ENCODE data around the gene SORBS2.

DNA sequence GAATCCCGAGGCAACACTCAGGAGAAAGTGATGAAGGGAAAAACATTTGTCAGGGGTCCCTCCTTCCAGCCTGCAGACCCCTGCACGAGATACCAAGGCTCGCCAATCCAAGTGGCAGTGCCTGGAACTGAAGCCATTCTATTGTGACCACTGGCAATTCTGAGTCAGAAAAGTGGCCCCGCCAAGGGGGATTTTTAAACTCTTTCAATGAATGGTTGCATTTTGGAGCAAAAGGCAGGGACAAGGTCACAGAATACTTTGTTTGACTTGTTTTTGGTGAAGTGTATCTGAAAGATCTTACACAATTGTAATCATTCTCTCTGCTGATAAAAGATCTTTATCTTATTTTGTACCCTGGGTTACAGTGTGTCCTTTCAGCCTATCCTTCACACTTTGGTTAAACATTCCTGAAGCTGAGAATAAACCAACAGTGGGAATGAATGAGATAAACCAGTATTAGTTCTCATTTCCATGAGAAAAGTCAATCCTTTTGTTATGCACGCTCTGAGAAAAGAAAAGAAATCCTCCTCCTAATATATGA is 160.8 kb downstream of the SORBS2 start:
- TF ChIP-seq, protein P1, sequence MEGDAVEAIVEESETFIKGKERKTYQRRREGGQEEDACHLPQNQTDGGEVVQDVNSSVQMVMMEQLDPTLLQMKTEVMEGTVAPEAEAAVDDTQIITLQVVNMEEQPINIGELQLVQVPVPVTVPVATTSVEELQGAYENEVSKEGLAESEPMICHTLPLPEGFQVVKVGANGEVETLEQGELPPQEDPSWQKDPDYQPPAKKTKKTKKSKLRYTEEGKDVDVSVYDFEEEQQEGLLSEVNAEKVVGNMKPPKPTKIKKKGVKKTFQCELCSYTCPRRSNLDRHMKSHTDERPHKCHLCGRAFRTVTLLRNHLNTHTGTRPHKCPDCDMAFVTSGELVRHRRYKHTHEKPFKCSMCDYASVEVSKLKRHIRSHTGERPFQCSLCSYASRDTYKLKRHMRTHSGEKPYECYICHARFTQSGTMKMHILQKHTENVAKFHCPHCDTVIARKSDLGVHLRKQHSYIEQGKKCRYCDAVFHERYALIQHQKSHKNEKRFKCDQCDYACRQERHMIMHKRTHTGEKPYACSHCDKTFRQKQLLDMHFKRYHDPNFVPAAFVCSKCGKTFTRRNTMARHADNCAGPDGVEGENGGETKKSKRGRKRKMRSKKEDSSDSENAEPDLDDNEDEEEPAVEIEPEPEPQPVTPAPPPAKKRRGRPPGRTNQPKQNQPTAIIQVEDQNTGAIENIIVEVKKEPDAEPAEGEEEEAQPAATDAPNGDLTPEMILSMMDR (IDR thresholded peaks at IDR 0.05; ENCODE audit: low read depth, low read length) = no peak
- no peak for TF ChIP-seq EZH2phosphoT487 (IDR thresholded peaks at IDR 0.05; ENCODE audit: low read depth)
